ENCODE data around the gene TXNRD2. TPM values are rescaled to one million over a fixed set of nuclear protein-coding genes. Genes with fewer than 3 reads are reported as not detected.
A peak's percentile ranks its signal among the peaks of the same experiment; 100 is the strongest.
"Not testable (repeated sequence)": the region's sequence is repeated elsewhere in the genome, so short reads cannot be mapped to it uniquely, and the experiment has no call there.

The TXNRD2 gene
- total RNA-seq, 1 donor from 2014 or later, result 11.7 TPM

DNA sequence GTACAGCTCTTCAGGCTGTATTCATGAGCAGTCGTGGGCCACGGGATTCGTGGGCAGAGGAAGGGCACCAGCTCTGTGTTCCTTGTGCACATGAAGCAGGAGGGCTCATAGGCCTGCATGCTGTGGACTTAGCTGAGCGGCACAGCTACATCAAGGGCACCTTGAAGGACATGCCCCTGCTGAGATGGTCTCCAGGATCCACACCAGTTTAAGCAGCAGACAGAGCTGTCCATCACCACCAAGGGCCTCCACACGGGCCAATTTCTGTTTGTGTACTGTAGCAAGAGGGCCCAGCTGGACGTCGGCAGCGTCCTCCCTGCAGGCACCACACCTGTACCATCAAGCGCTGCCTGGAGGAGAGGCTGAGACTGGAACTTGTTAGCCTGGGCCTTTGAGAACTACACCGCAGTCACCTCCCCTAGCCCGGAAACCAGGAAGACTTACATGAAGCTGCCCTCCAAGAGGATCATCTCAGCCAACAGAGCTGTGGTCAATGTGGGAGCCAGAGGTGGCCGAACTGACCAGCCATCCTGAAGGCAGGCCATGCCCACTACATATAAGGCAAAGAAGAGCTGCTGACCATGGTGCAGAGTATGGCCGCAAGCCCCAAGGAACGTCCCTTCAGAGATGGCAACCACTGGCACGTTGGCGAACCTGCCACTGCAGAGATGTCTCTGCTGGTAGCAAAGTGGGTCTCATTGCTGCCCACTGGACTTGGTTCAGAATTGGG is 54.2 kb downstream of the TXNRD2 start:
- ATAC-seq, result no peak

DNA sequence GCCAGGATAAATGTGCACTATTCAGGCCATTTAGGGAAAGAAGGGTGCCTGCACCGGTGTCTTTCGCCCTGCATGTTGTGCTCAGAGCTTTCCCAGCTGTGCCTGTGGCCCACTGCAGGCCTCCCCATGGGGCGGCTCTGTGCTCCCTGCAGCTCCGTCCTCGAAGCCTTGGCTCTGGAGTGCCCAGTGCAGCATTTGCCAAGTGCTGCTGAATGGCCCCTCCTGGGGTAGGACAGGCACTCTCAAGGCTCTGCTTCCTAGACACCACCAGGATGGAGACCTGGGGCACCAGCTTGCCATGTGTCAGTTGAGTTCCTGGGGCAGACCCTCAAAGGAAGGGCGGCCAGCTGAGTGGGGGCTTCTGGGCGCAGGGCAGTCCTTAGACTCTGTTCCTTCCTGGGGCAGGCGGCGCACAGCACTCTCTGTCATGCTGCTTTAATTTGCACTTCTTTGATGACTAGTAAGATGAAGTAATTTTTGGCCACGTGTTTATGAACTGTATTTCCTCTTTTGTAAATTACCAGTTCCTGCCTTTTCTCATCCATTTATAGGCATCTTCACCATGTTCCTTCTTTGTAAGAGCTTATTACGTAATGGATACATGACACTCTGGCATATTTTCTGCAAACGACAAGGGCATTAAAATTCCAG is 54.9 kb downstream of the TXNRD2 start:
- peak; percentile 15 for ATAC-seq

DNA sequence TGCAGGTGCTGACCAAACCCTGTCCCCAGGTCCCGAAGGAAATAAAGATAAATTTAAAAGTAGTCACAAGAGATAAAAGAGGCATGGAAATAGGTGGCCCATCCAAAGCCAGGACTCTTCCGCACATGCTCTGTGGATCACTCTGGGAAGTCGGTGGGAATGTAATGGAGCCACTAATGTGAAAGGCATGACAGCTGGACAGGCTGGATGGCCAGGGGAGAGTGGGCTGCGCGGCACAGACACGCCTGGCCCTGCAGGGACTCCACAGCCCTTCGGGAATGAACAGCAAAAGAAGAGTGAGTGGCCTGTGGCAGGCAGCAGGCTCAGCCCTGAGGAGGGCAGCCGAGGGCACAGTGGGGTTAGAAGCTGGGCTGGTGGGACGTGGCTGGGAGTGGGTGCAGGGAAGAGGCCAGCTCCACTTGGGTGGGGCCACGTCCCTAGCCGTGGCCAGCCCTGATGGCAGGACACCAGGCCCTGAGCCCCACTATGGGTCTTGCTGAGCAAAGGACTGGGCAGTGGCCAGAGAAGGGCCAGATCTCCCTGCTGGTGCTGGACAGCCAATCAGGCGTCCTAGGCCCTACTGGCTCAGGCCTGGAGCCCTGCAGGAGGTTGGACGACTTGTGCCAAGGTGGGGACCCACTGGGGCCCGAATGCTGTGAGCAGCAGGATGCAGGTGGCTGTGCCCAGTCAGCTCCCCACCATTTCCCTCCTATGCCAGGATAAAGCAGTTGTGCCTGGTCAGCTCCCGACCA is 55.6 kb downstream of the TXNRD2 start:
- no peak for ATAC-seq

DNA sequence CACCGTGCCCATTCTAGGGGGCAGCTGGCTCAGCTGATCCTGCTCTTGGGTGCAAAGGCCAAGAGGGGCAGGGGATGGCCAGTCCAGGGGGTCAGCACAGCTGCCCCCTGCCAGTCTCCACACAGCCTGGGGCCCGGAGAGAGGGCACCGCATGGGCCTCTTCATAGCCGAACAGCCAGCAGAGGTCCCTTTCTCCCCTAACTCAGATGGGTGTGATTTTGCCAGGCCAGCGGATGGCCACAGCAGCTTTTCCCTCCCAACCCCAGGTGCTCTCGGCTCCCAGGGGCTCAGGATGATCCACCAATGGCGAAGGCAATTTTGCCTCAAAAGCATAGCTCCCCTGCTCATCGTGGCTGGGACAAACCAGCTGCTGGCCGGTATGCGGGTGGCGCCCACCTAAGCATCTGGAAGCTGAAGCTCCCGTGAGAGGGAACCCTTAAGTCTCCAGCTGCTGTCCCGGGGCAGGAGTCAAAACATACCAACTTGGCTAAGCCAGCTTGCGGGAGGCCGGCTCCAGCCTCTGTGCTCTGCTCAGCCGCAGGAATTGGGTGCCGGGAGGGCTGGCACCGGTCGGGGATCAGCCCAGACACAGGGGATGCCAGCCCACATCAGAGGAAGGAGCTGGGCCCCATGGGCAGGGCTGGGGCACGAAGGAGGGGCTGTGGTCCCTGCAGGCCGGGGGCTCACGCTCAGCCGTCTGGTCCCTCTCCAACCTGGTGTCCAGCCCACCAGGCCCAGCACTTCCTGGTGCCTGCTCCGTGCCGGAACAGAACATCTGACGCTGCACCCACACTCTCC is 56.5 kb downstream of the TXNRD2 start:
- no peak for ATAC-seq

DNA sequence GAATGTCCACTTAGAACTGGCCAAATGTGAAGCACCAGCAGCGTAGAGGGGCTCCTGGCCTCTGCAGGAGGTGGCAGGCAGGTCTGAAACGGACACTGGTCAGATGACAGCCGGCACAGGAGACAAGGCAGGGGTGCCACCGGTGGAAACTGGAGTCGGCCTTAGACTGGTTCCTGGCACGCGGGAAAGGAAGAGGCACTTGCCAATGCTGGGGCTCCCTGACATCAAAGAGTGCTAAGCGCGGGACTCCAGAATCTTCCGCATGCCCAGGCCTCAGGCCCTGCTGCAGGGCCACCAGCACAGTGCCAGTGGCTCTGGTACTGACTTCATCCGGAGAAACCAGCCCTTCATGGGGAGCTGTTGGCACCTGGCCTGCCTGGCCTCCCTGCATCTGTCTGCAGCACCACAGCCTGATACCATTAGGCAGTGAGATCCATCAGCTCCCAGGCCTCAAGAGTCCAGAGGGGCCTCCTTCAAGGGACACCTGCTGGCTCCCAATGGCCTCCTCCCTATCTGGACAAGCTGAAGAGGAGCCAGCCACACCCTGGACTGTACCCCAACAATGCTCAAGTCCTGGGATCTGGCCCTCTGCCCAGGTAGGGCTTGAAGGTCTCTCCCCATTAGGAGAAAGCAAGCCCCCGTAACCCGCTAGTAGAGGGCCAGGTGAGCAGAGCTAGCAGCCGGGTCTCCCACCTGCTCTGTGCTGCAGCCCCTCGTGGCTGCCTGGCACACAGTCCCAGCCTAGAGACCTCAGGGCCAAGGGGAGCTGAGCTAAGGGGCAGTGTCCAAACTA is 57.3 kb downstream of the TXNRD2 start:
- no peak for ATAC-seq

DNA sequence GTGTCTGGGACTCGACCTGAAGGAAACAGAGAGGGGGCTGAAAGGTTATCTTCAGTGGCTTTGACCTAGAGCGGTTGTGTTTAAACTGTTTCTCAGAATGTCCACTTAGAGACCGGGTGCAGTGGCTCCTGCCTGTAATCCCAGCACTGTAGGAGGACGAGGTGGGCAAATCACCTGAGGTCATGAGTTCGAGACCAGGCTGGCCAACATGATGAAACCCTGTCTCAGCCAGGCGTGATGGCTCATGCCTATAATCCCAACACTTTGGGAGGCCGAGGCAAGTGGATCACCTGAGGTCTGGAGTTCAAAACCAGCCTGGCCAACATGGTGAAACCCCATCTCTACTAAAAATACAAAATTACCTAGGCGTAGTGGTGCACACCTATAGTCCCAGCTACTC is 58.2 kb downstream of the TXNRD2 start:
- not testable (repeated sequence) for ATAC-seq

DNA sequence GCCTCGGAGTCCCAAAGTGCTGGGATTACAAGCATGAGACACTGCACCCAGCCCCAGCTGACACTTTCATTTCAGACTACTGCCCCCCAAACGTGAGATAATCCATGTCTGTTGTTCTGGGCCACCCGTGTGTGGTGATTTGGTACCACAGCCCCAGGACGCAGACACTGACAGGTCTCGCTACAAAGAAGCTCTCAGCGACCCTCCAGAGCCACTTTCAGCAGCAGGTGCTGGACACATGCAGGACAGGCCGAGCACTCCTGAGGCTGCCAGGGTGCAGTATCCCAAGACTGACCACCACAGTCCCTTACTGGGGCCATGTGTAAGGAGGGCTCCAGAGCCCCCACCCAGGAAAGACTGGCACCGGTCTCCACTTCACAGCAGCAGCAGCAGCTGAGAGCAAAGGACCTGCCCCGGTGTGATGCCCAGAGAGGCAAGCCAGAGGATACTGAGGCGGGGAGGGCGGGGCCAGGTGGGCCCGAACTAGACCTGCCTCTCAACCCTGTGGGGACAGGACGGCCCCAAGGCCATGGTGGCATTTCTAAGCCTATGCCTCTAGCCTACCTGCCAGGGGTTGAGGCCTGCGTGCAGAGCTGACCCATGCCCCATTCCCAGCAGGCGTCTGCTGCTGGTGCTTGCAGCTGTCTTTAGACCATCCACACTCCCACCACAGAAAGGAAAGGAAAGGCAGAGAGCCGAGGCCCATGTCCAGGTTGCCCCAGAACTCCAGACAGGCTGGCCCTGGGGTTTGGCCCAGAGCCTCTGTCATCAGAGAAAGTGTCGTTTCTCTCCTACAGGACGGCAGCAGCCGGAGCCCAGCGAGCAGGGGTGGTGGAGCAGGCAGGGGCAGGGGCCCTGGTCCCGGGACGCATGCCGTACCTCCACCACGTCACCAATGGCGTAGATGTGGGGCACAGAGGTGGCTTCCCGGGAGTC is 58.9 kb downstream of the TXNRD2 start:
- no peak for ATAC-seq

DNA sequence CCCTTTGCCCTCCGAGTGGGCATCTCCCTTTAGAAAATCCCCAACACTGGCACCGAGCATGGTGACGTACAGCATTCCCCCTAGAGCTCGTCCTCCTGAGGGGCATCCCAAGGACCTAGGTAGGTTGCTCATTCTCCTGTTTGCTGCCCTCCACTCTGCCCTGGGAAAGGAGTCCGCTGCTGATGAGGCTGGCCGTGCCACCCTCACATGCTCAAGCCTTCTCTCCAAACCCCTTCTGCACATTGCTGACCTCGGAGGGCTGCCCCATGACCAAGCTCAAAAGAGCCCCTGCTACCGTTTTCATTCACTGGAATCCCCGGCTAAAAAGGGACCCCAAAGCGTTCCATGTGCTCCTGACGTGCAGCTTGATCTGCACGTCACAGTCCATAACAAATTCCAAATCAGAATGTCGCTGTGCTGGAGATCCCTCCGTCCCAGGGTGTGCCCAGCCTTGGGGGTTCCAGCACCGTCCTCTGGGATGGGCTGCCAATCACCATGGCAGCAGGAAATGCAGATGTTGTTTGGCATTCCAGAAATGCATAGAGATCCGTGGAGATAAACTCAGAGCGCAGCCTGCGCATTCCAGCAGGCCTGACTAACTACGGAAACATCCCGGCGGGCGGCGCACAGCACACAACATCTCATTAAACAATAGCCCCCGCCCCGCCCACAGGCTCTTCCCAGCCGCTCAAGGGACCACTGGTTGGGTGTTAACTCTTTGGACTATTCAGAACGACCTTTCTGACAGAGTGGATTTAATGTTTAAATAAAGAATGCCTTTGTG is 60.6 kb downstream of the TXNRD2 start:
- ATAC-seq, result peak; percentile 38

DNA sequence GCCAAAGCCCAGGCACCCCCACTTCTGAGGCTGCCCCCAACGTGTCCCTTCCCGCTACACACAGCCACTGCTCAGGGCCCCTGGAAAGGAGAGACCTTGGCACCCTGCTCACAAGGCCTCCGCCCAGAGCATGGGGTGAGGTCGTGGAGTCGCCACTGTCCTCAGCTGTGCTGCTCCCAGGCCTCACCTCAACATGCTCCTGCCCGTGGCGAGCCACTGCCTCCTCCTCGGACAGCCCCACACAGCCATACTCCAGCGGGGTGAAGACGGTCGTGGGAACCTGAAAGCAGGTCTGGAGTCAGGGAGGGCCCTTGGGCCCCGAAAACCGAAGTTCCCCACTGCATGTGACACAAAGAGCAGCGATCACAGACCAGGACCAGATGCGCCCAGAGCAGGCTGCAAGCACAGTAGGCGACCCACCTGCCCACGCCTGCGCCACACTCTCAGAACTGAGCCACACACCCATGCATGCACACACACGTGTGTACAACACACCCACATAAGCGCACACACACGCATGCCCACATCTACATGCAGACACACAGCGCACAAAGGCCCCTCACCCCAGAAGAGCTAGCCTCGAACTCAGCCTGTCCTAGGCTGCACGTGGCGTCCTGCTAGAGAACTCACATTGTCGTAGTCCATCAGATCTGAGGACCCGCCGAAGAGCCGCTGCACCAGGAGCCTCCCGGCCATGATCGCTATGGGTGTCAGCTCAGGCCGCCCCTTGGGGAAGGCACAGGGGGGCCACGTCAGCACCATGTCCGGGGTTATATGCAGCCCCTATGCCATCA is 61.4 kb downstream of the TXNRD2 start:
- no peak for ATAC-seq

DNA sequence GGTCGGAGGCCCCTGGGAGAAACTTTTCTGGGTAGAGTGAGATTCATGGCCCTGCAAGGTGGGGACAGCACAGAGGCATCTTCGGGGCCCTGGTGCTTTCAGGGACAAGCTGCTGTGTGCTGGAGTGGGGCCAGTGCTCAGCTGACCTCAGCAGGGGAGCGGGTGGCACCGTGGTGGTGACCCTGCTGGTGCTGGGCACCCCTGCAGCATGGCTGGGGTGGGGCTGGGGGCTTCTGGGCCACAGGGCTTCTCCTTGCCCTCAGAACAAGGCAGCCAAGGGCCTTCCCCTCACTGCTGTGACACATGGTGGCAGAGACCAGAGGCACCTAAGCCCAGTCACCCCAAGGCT is 62.0 kb downstream of the TXNRD2 start:
- no peak for ATAC-seq

DNA sequence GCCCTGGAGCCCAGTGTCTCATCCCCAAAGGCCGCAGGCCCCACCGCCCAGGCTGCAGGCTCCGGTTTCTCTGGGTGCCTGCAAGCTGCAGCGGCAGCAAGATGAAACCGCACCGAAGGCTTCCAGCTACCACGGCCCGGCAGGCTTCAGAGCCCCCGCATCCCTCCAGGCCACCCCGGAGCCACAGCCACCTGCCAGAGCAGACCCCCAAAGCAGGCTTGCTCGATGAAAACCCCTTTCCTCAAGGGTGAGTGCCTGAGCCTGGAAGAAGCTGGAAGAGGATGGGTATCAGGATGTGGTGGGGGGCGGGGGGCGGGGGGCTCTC is 62.4 kb downstream of the TXNRD2 start:
- ATAC-seq, result no peak

DNA sequence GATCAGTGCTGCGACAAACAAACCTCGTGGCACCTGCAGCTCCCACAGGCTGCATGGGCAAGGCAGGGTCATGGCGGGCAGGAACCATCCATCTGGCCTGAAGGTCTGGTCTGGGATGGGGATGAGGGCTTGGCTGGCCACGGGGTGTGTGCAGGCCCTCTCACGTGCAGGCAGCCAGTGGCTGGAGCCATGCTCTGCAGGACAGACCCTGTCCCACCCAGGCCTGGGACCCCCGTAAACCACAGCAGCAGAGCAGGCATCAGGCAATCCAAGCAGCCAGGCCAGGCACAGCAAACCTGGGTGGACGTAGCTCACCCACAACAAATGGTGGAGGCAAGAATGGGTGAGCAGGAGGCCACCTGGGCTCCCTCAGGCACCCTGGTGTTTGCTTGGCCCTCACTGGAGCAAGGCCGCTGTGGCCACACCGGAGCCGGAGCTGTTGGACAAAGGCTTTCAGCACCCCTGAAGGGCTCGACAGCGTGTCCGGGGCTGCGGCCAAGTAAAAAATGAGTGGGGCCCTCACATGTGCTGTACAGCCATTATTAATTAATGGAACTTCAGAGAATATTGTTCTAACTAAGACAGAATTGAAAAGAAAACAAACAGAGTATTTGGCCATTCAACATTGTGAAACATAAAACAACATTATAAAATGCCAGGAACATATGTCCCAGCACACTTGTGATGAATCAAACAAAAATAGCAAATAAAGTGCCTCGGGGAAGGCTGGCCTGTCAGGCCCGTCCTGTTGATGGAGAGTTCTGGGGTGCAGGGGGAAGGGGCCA is 63.0 kb downstream of the TXNRD2 start:
- no peak for ATAC-seq

DNA sequence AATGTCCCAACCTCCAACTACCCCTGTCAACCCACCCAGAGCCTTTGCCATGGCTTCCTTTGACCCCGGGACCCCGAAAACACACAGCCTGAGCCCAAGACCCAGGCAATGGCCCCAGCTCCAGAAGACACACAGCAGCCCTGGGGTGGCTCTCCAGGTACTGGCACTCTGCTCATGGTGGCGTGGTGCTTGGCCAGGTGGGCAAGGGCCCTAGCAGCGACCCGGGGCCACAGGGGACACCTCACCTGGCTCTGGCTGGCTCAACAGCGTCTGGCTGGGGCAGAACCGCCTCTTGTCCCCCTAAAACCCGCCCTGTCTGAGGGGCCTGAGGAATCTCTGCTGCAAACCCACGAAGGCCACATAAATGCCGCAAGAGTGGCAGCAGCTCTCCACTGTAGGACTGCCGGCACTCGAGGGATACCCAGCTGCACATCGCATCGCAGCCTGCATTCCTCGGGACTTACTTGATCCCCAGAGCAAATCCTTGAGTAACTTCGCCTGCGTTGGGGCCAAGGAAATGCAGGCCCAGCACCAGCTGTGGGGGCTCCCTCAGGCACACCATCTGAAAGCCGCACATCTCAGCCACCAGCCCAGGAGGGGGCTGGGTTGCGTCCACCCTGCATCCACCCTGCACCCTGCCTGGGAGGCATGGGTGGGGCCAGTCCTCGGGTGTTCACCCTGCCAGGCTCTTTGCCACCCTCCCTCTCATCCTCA is 63.8 kb downstream of the TXNRD2 start:
- ATAC-seq, result no peak

DNA sequence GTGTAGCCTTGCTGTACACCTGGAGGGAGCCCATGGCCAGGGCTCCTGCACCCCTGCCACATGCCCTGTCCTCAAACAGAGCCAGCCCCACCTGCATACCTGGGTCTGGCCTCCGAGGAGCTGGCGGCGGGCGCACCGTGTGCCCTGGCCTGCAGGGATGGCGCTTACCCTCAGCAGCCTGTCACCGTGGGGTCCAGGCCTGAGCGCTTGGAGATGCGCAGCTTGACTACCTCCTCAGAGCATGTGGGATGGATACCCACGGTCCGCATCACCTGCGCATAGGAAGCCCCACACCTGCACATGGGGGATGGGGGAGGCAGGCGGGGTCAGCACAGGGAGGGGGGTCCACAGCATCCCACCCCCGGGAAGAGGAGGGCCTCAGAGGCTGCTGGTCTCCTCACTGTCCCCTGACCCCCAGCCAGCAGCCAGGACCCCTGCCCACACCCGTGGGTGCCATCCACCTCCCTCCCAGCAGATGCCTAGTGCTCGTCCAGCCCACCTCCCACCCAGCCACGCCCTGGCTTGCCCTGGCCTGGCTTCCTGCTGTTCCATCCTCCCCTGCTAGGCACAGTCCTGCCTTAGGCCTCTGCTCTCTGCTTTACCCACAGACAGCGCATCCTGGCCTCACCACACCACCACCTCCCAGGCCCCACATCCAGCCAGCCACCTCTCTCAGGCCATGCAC is 64.5 kb downstream of the TXNRD2 start:
- no peak for ATAC-seq

DNA sequence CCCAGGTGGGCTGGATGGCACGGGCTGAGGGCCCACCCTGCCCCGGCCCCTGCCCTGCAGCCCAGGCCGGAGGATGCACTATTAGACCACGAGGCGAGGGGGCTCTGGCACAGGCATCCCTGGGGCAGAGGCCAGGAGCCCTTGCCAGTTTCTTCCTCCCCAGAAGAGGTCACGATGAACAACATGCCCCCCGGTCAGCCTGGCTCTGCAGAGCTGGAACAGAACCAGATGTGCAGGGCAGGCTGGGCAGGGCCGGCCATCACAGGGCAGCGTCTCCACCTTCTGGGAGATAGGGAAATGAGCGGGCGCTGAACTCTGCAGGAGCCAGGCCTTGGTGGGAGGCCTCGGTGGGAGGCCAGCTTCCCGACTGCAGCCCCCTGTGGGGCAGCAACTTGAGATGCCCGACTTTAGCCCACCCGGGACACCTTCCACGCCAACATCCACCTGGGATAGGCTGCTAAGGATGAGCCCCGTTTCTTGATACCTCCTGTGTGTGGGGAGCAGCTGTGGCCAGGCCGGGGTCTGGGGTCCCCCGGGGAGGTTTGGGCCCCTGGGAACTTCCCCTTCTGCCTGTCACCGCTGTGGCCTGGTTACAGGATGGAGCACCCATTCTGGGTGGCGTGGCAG is 65.2 kb downstream of the TXNRD2 start:
- no peak for ATAC-seq

DNA sequence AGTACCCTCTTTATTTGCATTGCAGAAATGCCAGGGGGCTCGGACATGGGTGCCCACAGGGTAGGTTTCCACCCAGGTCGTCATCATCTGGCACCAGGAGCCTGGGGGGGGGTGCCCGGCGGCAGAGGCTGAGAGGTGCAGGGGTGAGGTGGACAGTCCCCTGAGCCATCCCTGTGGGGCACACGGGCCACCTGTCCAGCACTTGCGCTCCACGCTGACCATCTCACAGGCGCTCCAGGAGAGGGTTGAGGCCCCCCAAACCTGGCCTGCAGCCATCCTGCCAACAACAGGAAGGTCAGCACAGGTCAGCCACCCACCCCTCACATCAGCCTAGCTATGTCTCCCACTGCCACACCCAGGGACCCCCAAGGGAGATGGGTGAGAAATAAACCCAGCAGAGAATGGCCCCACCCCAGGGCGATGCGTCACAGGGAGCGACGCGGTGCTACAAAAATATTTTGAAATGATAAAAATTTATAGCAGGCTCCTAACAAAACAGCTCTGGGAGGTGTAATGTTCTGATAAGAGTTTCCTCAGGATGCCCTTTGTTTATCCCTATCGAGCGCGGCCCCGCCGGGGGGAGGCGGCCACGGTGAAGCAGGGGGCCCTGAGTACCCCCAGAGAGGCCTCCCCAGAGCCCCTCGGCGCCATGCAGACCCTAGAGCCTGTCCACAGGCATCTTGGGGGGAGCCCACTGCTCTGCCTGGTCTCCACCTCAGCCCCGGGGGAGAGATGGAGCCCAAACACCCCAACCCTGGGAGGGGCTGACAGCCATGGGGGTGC is 65.9 kb downstream of the TXNRD2 start:
- no peak for ATAC-seq

Data from esophagus mucosa (tissue), 1 donor.